ENCODE measurements around the gene JAZF1. TPM values are rescaled to one million over a fixed set of nuclear protein-coding genes. Genes with fewer than 3 reads are reported as not detected.

Gene JAZF1
- total and polyA plus RNA-seq, 2 experiments from 2014 or later = 9.5 to 12.1 TPM

DNA sequence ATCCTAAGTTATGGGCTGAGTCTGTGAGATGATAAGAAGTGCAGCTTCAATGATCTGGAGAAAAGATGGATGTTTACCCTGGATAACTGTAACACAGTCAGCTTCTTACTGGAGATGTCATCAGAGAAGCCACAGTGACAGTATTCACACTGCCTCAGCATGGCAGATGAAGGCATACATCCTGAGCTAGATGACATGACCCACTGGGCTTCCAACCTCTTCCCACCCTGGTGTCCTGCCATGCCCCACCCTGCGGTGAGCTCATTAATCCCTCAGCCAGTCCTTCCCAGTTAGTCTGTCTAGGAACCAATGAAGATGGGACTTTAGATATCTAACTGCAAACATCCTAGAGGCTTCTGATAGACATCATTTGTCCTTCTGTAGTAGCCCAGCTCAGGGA lies 226.8 kb downstream of the JAZF1 start:
- Histone ChIP-seq H3K27me3 (no peaks in the 10 kb centered on the region), H3K4me3 (no peak overlapping the region), H3K9me3 (ENCODE audit: low read depth) (no peaks in the 10 kb centered on the region), H3K36me3 (replicated peaks; ENCODE audit: insufficient read depth, low read depth) (no peaks in the 10 kb centered on the region), H3K4me2 (no peak overlapping the region), H2AFZ (no peak overlapping the region), H3K79me2 (no peaks in the 10 kb centered on the region), H4K20me1 (ENCODE audit: insufficient read depth, poor library complexity, severe bottlenecking) (no peaks in the 10 kb centered on the region), H3K9me2 (replicated peaks; ENCODE audit: insufficient read depth) (no peaks in the 10 kb centered on the region), H3K27ac (no peak overlapping the region), H3K4me1 (ENCODE audit: insufficient read depth) (peaks cover 4% of the 10 kb centered on the region)
- TF ChIP-seq, protein P1, sequence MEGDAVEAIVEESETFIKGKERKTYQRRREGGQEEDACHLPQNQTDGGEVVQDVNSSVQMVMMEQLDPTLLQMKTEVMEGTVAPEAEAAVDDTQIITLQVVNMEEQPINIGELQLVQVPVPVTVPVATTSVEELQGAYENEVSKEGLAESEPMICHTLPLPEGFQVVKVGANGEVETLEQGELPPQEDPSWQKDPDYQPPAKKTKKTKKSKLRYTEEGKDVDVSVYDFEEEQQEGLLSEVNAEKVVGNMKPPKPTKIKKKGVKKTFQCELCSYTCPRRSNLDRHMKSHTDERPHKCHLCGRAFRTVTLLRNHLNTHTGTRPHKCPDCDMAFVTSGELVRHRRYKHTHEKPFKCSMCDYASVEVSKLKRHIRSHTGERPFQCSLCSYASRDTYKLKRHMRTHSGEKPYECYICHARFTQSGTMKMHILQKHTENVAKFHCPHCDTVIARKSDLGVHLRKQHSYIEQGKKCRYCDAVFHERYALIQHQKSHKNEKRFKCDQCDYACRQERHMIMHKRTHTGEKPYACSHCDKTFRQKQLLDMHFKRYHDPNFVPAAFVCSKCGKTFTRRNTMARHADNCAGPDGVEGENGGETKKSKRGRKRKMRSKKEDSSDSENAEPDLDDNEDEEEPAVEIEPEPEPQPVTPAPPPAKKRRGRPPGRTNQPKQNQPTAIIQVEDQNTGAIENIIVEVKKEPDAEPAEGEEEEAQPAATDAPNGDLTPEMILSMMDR (IDR thresholded peaks at IDR 0.05; ENCODE audit: poor library complexity) = no peak
- TF ChIP-seq EZH2 (IDR thresholded peaks at IDR 0.05; ENCODE audit: borderline replicate concordance) = no peak
- TF ChIP-seq EZH2phosphoT487 (IDR thresholded peaks at IDR 0.05; ENCODE audit: low read depth, severe bottlenecking, unreplicated experiment) = no peak
- DNase-seq (ENCODE audit: low spot score) = no peak
- 91% methylated on average over 1 of the region's 1 CpG for WGBS (ENCODE audit: low lambda C conversion rate, missing lambda C conversion rate)

DNA sequence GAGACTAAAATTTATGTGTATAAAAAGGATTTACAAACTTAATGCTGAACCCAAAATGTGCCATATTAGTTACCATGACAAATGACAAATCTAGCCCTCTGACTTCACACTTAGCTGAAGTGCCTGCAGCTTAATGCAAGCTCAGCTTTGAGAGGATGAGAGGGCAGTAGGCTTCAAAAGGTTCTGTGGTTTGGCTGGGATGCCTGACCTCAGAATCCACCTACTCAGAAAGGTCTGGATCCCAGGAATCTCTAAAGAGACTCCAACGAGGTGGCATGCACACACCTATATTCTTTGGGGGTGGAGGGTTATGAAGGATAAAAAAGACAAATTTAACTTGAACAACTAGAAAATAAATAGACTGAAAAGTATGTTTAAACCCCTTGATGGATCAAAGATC lies 227.2 kb downstream of the JAZF1 start:
- DNase-seq (ENCODE audit: low spot score) = no peak
- no peaks in the 10 kb centered on the region for H4K20me1 ChIP-seq (ENCODE audit: insufficient read depth, poor library complexity, severe bottlenecking)
- no peaks in the 10 kb centered on the region for H3K36me3 ChIP-seq (replicated peaks; ENCODE audit: insufficient read depth, low read depth)
- peaks cover 4% of the 10 kb centered on the region for H3K4me1 ChIP-seq (ENCODE audit: insufficient read depth)
- H3K4me3 ChIP-seq = no peak overlapping the region
- TF ChIP-seq, protein P1 (IDR thresholded peaks at IDR 0.05; ENCODE audit: poor library complexity) = no peak
- no peak for TF ChIP-seq EZH2phosphoT487 (IDR thresholded peaks at IDR 0.05; ENCODE audit: low read depth, severe bottlenecking, unreplicated experiment)
- no peak for TF ChIP-seq EZH2 (IDR thresholded peaks at IDR 0.05; ENCODE audit: borderline replicate concordance)
- no peak overlapping the region for H3K27ac ChIP-seq
- no peaks in the 10 kb centered on the region for H3K27me3 ChIP-seq
- no peaks in the 10 kb centered on the region for H3K79me2 ChIP-seq
- H3K4me2 ChIP-seq = no peak overlapping the region
- no peaks in the 10 kb centered on the region for H3K9me2 ChIP-seq (replicated peaks; ENCODE audit: insufficient read depth)
- no peak overlapping the region for H2AFZ ChIP-seq
- WGBS (ENCODE audit: low lambda C conversion rate, missing lambda C conversion rate) = 47% methylated on average over 1 of the region's 1 CpG
- H3K9me3 ChIP-seq (ENCODE audit: low read depth) = no peaks in the 10 kb centered on the region

DNA sequence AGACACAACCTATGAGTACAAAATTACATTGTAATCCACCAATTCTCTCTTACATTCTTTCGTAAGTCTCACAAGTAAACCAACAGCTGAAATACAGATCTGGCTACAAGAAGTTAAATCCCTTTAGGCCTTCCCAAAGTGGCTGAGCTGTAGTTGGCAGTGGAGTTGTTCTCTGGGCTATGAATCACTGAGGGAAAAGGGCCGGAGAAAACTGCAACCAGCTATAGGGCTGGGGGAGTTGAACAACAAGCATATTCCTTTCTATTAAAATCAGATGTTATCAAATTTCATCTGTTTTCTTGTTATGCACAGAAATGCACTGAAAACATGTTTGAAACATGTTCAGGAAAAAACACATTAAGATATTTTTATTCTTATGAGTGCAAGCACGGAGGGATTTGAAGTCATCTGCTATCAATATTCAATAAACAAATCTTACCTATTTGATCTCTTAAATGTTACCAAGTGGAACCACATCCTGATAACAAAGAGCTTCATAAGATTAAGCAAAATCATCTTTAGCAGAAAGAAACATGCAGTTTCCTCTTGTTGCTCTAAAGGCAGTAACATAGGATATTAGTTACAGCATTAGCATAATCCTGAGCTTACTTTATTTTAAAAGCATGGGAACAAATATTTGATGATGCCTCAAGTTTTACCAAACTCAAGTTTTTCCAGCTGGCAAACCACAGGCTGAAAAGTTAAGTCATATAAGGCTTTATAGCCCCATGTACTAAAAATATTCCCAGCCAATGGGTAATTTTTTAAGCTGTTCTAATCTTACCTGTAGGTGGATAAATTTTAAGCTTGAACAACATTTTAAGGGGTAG lies 227.9 kb downstream of the JAZF1 start:
- TF ChIP-seq, protein P1 (IDR thresholded peaks at IDR 0.05; ENCODE audit: poor library complexity) = no peak
- TF ChIP-seq EZH2phosphoT487 (IDR thresholded peaks at IDR 0.05; ENCODE audit: low read depth, severe bottlenecking, unreplicated experiment) (no peak), EZH2 (IDR thresholded peaks at IDR 0.05; ENCODE audit: borderline replicate concordance) (no peak)
- no peak overlapping the region for H3K27ac ChIP-seq
- no peaks in the 10 kb centered on the region for H3K9me2 ChIP-seq (replicated peaks; ENCODE audit: insufficient read depth)
- H4K20me1 ChIP-seq (ENCODE audit: insufficient read depth, poor library complexity, severe bottlenecking) = no peaks in the 10 kb centered on the region
- DNase-seq (ENCODE audit: low spot score) = no peak
- WGBS (ENCODE audit: low lambda C conversion rate, missing lambda C conversion rate) = 65% methylated on average over 3 of the region's 3 CpGs
- H3K4me2 ChIP-seq = no peak overlapping the region
- no peaks in the 10 kb centered on the region for H3K36me3 ChIP-seq (replicated peaks; ENCODE audit: insufficient read depth, low read depth)
- no peaks in the 10 kb centered on the region for H3K9me3 ChIP-seq (ENCODE audit: low read depth)
- H2AFZ ChIP-seq = no peak overlapping the region
- peaks cover 4% of the 10 kb centered on the region for H3K4me1 ChIP-seq (ENCODE audit: insufficient read depth)
- H3K4me3 ChIP-seq = no peak overlapping the region
- H3K27me3 ChIP-seq = no peaks in the 10 kb centered on the region
- no peaks in the 10 kb centered on the region for H3K79me2 ChIP-seq

All from hepatocyte (in vitro differentiated cells).